ENCODE results near the gene TMEM145.
"Not testable (repeated sequence)": the region's sequence is repeated elsewhere in the genome, so short reads cannot be mapped to it uniquely, and the experiment has no call there.

TMEM145 gene

DNA sequence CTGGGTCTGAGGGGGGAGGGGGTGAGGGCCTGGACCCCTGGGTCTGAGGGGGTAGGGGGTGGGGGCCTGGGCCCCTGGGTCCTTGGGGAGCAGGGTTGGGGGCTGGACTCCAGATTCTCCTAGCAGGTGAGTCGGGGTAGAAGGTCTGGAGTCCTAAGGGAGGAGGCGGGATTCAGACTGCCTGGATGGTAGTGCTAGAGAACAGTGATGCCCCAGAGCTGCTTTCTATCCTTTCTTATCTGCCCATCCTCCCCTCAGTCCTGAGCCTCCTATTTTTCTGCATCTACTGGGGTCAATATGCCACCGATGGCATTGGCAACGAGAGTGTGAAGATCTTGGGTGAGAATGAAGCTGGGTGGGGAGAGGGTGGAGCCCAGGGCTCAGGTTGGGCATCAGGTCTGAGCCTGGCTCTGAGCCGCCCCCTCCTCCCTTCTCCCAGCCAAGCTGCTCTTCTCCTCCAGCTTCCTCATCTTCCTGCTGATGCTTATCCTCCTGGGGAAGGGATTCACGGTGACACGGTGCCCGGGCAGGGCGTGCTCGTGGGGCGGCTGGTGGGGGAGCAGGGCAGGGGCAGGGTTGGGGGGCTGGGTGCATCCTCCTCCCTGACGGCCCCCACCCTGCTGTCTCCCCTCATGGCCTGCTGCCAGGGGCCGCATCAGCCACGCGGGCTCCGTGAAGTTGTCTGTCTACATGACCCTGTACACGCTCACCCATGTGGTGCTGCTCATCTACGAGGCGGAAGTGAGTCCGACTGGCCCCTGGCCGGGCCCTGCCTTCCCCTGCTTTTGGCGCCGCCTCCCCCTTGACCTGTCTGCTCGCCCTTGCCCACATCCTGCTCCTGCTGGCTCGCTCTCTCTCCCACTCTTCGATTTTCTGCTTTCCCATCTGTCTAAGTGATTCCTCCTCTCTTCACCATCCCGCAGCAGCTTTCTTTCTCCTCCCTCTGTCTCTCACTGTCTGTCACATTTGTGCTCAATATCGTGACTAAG is 3.4 kb downstream of the TMEM145 start:
- no peak for DNase-seq

DNA sequence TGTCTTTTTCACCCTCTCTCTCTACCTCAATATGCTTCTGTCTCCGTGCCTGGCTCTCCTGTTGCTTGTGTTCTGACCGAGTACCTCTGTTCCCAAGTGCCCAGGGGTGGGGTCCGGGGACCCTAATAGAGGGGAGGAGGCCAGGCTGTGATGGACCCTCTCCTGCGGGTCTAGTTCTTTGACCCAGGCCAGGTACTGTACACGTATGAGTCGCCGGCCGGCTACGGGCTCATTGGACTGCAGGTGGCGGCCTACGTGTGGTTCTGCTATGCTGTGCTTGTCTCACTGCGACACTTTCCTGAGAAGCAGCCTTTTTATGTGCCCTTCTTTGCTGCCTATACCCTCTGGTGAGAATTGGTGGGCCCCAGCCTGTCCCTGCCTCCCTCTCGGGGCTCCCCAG is 4.4 kb downstream of the TMEM145 start:
- DNase-seq: no peak

DNA sequence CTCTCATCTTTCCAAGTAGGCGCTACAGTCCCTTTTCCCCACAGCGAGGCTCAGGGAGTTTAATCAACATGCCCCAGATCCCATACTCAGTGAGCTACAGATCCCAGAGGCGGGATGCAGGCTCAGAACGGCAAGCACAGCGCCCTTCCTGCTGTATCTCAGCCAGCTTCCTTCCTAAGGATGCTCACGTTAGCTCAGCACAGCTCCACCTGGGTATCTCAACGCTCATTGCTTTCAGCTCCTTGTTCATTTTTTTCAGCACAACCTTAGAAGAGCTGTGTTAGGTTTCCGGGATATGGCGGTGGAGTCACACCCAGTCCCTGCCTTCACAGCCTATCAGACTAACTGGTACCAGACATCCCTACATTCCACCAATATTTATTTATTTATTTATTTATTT is 9.2 kb downstream of the TMEM145 start:
- no peak for DNase-seq

DNA sequence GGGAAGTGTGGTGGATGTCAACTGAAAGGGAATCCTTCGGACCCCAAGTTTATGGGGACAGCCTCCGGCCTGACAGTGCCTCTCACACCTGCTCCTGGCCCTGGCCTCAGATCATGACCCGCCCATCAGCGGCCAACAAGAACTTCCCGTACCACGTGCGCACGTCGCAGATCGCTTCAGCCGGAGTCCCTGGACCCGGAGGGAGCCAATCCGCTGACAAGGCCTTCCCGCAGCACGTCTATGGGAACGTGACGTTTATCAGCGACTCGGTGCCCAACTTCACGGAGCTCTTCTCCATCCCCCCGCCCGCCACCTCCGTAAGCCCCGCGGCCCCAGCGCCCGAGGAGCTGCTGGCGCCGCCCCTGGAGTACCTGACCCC is 10.4 kb downstream of the TMEM145 start:
- DNase-seq: no peak

DNA sequence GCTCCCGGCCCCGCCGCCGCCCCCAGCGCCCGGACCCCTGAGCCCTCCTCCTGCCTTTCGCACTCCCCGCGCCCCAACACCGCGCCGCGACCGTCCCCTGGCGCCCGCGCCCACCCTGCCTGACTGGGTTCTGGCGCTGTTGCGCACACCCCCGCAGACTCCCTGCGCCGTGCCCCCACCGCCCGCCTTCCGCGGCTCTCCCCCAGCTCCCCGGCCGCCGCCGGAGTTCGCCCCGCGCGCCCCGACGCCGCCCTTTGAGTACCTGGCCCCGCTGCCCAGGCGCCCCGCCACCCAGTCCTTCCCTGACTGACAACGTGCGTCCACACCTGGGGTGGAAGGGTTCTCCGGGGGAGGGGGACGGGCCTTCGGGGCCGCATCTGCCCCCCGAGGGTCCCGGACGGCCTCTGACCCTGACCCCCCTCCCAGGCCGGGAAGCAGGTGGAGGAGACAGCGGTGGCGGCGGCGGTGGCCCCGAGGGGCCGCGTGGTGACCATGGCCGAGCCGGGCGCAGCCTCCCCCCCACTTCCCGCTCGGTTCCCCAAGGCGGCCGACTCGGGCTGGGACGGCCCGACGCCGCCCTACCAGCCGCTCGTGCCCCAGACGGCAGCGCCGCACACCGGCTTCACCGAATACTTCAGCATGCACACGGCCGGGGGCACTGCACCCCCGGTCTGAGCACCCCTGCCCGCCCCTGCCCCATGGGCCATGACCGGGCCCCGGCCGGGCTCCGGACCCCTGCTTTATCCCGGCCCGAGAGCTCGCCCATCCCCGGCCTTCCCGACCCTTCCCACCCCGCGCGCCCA is 10.9 kb downstream of the TMEM145 start:
- DNase-seq: no peak

DNA sequence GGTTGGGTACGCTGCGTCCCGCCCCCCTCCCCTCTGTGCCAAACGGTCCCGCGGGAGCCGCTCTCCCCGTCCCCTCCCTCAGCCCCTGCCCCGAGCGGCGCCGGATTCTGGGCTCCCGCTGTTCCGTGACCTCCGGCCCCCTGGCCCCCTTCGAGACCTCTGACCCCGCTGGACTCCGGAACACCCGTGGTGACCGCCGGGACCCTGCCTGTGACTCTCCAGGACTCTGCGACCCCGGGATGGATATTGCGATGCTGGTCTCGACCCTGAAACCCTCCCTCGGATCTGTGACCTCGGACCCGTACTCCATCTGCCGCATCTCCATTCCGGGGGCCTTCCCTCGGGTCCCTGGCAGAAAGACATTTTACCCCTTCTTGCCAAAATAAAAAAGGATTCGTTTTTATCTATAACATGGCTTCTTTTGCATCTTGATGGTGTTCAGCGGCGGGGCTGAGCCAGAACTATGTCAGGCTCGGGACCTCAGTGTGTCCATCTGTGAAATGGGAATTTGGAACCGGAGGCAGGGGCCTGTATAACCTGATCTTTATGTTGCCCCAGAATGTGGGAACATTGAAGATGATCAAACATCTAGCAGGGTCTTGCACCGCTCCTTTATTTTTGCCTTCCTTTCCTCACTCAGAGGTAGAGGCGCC is 11.7 kb downstream of the TMEM145 start:
- no peak for DNase-seq

DNA sequence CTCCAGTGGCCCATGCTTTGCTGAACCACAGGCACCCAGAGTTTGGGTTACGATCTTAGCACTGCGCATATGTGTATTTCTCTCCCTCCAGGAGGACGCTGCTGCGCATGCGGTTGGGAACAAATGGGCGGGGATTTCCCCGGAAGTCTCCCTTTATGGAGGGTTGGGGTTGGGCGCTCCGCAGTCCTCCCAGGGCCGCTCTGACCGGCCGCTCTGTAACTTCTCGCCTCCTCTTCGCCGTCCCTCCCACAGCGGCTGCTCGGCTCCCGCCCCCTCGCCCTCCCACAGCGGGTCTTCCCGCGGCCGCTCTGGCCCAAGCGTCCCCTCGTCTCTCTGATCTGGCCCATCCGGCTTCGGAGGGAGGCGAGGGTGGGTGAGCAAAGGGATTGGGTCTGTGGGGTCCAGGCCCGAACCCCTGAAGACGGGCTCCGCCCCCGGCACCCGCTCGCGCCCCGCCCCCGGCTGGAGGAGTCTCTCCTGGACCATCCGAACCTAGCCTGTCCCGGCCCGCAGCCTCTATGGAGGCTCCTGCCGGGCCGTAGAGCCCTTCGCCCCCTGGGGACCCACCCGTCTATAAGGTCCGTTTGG is 12.3 kb downstream of the TMEM145 start, which contains the start of gene MEGF8:
Gene MEGF8 (plus strand): TSS at position 328 of the 588 bp plus-strand sequence. CDS start 609 bp downstream, outside the sequence.
- DNase-seq: peak; percentile 99

DNA sequence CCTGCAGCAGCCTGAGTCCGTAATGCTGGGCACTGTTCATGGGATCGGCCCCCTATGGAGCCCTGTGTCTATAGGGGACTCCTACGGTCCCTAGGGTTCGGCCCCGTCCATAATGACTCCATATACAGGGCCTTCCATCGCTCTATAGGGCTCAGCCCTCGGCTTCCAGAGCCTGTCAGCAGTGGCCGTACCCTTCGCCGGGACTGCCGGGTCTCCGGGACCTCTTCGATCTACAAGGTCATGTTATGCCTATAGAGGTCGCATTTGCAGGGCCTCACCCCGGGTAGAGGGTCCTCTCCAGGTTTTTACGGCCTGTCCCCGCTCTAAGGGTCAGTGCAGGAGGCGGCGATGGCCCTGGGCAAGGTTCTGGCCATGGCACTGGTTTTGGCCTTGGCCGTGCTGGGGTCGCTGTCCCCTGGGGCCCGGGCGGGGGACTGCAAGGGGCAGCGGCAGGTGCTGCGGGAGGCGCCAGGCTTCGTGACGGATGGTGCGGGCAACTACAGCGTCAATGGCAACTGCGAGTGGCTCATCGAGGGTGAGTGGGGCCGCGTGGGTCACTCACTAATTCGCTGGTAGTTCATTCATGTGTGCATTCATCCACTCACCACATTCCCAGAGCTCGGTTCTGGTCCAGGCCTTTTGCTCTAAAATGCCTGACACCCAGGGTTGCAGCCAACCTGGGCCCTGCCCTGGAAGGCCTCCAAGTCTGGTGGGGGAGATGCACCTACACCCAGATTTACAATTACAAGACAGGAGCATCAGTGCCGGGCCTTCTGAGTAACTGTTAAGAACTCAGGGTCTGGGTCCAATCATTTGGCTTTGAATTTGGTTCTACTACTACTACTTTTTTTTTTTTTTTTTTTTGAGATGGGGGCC is 13.0 kb downstream of the TMEM145 start:
- DNase-seq: no peak

DNA sequence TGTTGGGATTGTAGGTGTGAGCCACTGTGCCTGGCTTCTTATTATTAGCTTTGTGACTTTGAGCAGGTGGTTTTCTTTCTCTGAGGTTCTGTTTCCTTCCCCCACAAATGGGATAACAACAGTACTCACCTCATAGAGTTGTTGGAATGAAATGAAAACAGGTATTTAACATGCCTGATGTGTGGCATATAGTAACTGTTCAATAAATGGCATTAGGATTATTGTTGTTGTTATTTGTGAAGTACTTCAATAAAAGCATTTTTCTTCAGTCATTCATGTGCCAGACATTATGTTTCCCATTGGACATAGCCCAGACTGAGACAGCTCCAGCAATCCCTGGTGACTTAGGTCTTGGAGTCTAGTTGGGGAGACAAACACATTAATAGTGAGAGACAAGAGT is 13.9 kb downstream of the TMEM145 start:
- DNase-seq: no peak

DNA sequence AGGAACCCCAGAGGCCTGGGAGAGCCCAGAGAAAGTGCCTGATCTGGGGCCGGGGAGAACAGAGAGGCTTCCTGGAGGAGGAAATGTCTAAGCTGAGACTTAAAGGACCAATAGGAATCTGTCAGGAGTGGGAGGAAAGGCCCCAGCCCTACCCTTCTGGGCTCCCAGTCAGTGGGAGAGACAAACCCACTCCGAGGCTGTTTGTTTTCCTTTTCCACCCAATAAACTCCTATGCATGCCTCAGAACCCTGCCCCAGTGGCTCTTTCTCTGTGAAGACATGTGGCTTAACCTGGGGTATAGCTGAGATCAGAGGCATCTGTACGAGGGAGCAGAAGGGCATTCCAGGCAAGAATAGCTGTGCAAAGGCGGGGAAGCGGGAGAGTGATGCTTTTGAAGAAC is 14.3 kb downstream of the TMEM145 start:
- DNase-seq: no peak

DNA sequence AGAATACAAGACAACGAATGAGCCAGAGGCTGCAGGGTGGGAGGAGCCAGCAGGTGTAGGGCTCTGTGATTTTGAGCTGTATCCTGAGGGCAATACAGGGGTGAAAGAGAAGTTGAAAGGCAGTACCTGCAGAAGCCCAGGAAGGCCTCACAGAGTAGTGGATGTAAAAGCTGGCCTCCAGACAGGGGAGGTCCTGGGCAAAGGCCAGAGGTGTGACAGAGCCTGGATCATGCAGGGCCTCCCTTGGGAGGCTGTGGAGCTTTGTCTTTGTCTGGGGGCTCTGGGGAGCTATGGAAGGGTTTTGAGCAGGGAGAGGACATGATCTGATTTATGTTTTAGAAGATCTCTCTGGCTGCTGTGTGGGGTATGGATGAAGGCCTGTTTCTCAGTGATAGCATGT is 15.0 kb downstream of the TMEM145 start:
- DNase-seq: no peak

DNA sequence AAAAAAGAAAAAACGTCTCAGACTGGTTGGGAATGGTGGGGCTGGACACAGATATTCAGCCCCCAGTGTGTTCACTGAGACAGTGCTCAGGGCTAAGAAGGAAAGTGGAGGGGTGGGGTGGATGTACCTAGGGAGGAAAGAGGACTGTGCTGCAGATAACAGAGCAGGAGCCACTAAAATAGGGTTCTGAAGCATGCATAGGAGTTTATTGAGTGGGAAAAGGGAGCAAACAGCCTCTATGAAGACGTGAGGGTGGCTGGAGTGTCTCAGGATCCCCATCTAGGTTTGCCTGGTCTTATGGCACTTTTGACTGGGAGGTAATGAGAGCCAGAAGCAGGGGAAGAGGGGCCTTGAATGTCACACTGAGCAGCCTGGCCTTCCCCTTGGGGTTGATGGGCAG is 15.7 kb downstream of the TMEM145 start:
- DNase-seq: no peak

DNA sequence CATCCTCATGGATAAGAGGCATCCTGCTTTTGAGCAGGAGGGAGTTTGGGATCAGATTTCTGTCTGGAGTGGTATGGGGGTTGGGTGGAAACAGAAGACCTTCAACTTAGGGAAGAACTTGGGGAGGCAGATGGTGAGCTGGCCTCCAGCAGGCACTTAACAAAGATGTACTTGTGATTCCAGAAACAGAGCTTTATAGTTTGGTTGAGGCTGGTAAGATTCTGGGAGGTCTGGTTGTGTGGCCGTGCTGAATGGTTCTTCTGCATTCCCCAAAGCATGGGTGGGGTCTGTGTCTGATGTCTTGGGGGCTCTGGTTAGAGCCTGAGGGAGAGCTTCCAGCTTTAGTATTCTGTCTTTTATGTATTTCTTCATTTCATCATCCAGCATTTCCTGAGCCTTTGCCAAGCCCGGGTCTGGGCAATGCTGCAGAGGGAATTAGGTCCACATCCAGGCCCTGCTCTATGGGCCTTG is 17.2 kb downstream of the TMEM145 start:
- no peak for DNase-seq

DNA sequence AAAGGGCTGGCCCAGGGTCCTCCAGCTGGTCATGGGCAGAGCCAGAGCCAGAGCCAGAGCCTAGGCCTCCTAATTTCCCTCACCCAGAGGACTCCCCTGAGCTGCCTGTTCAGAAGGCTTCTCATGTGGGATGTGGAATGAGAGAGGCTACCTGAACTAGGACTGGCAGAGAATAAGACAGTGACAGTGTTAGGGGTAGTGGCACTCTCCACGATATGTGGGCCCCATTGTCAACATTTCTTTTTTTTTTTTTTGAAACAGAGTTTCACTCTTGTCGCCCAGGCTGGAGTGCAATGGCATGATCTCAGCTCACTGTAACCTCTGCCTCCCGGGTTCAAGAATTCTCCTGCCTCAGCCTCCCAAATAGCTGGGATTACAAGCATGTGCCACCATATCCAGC is 18.2 kb downstream of the TMEM145 start:
- DNase-seq: not testable (repeated sequence)

DNA sequence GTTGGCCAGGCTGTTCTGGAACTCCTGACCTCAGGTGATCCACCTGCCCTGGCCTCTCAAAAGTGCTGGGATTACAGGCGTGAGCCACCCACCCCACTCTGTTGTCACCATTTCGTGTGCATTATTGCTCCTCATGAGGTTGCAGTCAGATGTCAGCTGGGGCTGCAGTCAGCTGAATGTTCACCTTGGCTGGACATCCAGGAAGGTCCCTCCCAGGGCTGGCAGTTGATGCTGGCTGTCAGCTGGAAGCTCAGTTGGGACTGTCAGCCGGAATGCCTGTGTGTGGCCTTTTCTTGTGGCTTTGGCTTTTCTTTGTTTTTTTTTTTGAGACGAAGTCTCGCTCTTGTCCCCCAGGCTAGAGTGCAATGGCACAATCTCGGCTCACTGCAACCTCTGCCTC is 18.9 kb downstream of the TMEM145 start:
- DNase-seq: no peak

DNA sequence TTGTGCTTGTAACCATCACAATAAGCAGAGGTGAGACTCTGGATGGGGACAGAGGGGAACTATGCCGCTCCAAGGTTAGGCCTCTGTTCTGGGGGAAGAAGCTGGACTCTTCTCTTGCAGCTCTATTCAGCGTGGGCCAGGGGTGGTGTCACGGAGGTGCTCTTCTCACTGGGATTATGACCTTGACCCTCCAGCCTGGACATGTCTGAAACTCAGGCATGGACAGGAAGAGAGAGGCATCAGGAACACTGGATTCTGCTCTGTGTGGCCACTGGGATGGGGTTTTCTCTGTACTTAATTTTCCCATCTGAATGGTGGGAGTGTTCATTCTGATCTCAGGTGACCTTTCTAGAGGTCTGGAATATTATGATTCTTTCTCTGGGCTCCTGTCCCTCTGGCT is 19.9 kb downstream of the TMEM145 start:
- no peak for DNase-seq

DNA sequence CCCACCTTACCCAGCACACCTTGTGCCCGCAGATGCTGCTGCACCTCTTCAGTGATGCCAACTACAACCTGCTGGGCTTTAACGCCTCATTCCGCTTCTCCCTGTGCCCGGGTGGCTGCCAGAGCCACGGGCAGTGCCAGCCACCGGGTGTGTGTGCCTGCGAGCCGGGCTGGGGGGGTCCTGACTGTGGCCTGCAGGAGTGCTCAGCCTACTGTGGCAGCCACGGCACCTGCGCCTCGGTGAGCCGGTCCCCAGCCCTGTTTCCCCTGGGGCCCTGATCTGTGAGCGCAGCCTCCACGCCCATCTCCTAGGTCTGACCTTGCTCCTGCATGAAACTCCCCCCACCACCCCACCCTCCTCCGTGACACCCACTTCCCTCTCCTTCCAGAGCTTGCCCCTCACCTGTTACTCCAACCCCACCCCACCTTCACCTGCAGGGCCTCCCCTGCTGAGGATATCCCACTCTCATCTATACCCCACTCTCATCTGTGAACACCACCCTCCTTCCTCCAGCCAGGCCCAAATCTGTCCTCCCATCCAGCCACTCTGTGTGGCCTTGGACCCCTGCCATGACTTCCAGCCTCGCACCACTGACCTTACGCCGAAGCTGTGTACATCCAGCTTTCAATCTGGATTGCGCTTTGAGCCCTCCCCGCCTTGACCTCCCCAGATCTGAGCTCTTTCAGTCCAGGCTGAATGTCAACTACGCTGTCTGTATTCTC is 21.0 kb downstream of the TMEM145 start:
- no peak for DNase-seq

DNA sequence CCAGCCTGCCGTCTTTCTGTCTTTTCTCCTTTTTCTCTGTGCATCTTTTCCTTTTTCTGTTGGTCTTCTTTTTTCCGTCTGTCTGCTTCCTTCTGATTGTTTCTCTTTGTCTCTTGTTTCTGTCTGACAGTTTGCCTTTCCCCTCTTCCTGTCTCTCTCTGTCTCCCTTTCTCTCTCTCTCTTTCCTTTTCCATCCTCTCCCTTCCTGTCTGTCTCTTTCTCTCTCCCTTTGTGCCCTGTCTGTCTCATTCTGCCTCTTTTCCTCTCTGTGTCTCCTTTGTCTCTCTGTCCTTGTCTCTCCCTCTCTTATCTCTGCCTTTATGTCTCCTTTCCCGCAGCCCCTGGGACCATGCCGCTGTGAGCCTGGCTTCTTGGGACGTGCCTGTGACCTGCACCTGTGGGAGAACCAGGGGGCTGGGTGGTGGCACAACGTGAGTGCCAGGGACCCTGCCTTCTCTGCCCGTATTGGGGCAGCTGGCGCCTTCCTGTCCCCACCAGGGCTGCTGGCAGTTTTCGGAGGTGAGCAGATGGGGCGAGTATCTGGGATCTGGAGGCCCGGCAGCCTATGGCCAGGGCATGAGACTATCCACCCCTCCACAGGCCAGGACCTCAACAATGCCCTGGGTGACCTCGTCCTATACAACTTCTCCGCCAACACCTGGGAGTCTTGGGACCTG is 21.7 kb downstream of the TMEM145 start:
- no peak for DNase-seq

DNA sequence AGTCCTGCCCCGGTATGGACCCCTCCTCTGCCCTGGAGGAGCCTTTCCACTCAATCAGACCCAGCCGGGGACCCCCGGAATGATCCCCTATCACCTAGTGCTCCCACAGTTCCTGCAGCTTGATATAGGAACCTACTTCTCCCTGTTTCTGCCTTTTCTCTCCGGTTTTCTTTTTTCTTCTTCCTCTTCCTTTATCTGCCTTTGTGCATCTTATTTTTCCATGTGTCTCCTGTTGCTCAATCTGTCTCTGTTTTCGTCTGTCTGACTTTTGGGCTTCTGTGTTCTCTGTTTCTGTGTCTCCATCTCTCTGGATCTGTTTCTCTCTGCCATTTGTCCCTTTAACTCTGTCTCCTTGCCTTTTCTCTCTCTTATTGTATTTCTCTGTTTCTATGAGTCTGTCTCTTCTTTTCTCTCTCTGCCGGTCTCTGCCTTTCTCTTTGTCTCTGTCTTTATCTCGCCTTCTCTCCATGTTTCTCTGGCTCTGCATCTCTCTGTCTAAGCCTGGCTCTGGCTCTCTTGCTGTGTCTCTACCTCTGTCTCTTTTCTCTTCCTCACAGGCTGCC is 22.3 kb downstream of the TMEM145 start:
- DNase-seq: no peak

DNA sequence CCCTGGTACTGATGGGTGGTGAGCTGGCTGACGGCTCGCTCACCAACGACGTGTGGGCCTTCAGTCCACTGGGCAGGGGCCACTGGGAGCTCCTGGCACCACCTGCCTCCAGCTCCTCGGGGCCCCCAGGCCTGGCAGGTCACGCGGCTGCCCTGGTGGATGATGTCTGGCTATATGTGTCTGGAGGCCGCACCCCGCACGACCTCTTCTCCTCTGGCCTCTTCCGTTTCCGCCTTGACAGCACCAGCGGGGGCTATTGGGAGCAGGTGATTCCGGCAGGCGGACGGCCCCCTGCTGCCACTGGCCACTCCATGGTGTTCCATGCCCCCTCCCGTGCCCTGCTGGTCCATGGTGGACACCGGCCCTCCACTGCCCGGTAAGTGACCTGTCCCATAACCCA is 22.9 kb downstream of the TMEM145 start:
- DNase-seq: no peak
